Naive thymus-derived CD8-positive, alpha-beta T cell (primary cell): ENCODE results near the gene TNIP2. TPM values are rescaled to one million over a fixed set of nuclear protein-coding genes. Genes with fewer than 3 reads are reported as not detected.
"Not testable (repeated sequence)": the region's sequence is repeated elsewhere in the genome, so short reads cannot be mapped to it uniquely, and the experiment has no call there.

Experiments
- ATAC-seq, 2 donors: fragments of 150-1000 bp; cut with Tn5 transposase in 1 of 2; sonication (Bioruptor Pico), chemical (Tn5 transposase) in 1 of 2; 1 replicate in 1 of 2; 2 replicates in 1 of 2; pipeline ENCODE4 v1.10.0; 2021; ENCODE audit warnings: mild to moderate bottlenecking in 2 of 2, moderate library complexity in 2 of 2
- POLR2A ChIA-PET: fragments of 350-600 bp; sonication (Branson Sonifier 250); formaldehyde crosslinking; loops from one replicate; lab custom pipeline; 2021; ENCODE audit warnings: antibody characterized with exemption; lab: Charles Lee
- DNase-seq, 10 donors: peaks; one replicate each; pipeline versions ENCODE4 v3.0.0 to v3.0.0-alpha.2; 2020 to 2022
- H3K27ac Mint-ChIP-seq, 10 donors: one replicate each; pipeline ENCODE4 v1.8.0; 2020 to 2022; ENCODE audit warnings: mild to moderate bottlenecking in 10 of 10, mixed read lengths in 10 of 10, moderate library complexity in 4 of 10, inconsistent platforms in 1 of 10
- H3K27me3 Mint-ChIP-seq, 5 donors: one replicate each; pipeline ENCODE4 v1.8.0; 2021 to 2022; ENCODE audit warnings: mixed read lengths in 5 of 5
- H3K36me3 Mint-ChIP-seq, 3 donors: one replicate each; pipeline ENCODE4 v1.8.0; 2020 to 2022; ENCODE audit warnings: mixed read lengths in 3 of 3, mild to moderate bottlenecking in 2 of 3, inconsistent platforms in 1 of 3
- H3K4me1 Mint-ChIP-seq, 4 donors: one replicate each; pipeline ENCODE4 v1.8.0; 2021 to 2022; ENCODE audit warnings: mixed read lengths in 4 of 4
- H3K4me3 Mint-ChIP-seq, 10 donors: one replicate each; pipeline ENCODE4 v1.8.0; 2020 to 2022; ENCODE audit warnings: mild to moderate bottlenecking in 10 of 10, mixed read lengths in 10 of 10, moderate library complexity in 6 of 10, inconsistent platforms in 1 of 10
- H3K9me3 Mint-ChIP-seq, 9 donors: one replicate each; pipeline ENCODE4 v1.8.0; 2020 to 2022; ENCODE audit warnings: mixed read lengths in 9 of 9, mild to moderate bottlenecking in 3 of 9, inconsistent platforms in 1 of 9, moderate library complexity in 1 of 9
- polyA plus RNA-seq, 3 donors: library from polyadenylated mRNA; unstranded; fragments of 300-500 nt; fragmentation: Illumina TruSeq; gene quantifications; one replicate each; pipeline ENCODE4 v1.2.3, GENCODE V29; 2021
- total RNA-seq, 8 experiments: library from RNA in 2 of 8; stranded (reverse) in 2 of 8; gene quantifications; one replicate each; pipeline ENCODE4 v1.2.3 and lab custom pipeline; 2021 to 2026

TNIP2 gene
- total and polyA plus RNA-seq, 5 experiments from 2014 or later: 34.2 to 52.5 (median 48.1) TPM

GRCh38 chr4:2734612-2735011 is 21.5 kb downstream of the TNIP2 start:
- Mint-ChIP-seq H3K4me3 (no peak overlapping the region), H3K4me1 (peaks cover 0 to 10% (median 2%) of the 10 kb centered on the region in 4 donors), H3K27me3 (no peaks in the 10 kb centered on the region), H3K9me3 (peaks cover 0 to 25% (median 9%) of the 10 kb centered on the region in 9 donors), H3K27ac (peak overlapping the region in 5 of 10 donors; percentile 1 to 70 (median 16)), H3K36me3 (peaks cover 11 to 44% (median 28%) of the 10 kb centered on the region in 3 donors)
- ATAC-seq (no peak), DNase-seq (no peak)
- POLR2A ChIA-PET: interaction anchor here (0.6 kb wide), 1 partner anchor 114 kb away, joined by 4 read pairs; no protein-coding TSS in a partner anchor

GRCh38 chr4:2733844-2734574 is 22.1 kb downstream of the TNIP2 start:
- H3K27ac Mint-ChIP-seq: peak overlapping the region in 6 of 10 donors; percentile 14 to 70 (median 38)
- no peak overlapping the region for H3K4me3 Mint-ChIP-seq
- no peak for ATAC-seq

DNA sequence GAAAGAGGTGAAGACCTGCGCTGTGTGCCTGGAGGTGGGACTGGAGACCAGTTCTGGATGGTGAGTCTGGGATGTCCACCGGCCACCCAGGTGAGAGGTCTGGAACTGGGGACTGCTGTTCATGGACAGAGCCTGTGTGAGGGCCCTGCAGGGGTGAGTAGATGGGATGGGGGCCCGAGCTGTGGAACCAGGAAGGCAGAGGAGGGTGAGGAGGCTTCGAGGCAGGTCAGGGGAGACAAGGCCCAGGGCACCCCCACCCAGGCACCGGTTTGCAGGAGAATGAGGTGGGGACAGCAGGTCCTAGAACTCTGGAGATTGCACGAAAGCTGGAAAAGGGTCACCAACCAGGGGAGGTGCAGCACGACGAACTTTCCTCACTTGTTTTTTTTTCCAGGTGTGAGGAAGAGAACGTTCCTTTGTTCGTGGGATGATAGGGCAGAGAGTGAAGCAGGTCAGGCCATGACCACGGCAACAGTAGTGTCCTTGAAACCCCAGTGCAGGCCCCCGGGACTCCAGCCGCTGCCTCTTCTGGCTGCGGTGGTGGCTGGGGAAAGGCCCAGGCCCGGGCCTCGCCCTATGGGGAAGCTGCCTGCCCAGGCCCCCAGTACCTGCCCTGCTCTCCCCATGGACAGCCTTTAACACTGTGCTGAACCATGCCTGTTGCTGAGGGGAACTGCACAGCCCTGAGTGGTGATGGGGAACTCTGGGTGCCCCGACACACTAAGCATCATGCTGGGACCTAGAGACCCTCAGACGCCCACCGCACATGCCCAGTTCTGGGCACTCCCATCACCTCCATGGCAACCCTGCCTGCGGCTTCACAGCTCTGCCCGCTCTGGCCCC is 22.9 kb downstream of the TNIP2 start:
- H3K4me1 Mint-ChIP-seq: peaks cover 0 to 7% (median 2%) of the 10 kb centered on the region in 4 donors
- H3K36me3 Mint-ChIP-seq: peaks cover 11 to 49% (median 33%) of the 10 kb centered on the region in 3 donors
- H3K27me3 Mint-ChIP-seq: no peaks in the 10 kb centered on the region
- H3K27ac Mint-ChIP-seq: peak overlapping the region in 3 of 10 donors; percentile 47 to 58 (median 51)
- POLR2A ChIA-PET: interaction anchor here (0.6 kb wide), 1 partner anchor 16 kb away, joined by 4 read pairs; no protein-coding TSS in a partner anchor
- no peak for ATAC-seq
- peaks cover 0 to 25% (median 8%) of the 10 kb centered on the region in 9 donors for H3K9me3 Mint-ChIP-seq
- H3K4me3 Mint-ChIP-seq: no peak overlapping the region
- DNase-seq: no peak

More at GRCh38 chr4:2733844-2734574, 22.1 kb downstream of the TNIP2 start:
- Mint-ChIP-seq H3K36me3 (peaks cover 11 to 48% (median 33%) of the 10 kb centered on the region in 3 donors), H3K27me3 (no peaks in the 10 kb centered on the region), H3K4me1 (peaks cover 0 to 10% (median 2%) of the 10 kb centered on the region in 4 donors), H3K9me3 (peaks cover 0 to 25% (median 9%) of the 10 kb centered on the region in 9 donors)
- POLR2A ChIA-PET: interaction anchor here (0.5 kb wide), 1 partner anchor 9 kb away, joined by 6 read pairs; no protein-coding TSS in a partner anchor
- DNase-seq: no peak

DNA sequence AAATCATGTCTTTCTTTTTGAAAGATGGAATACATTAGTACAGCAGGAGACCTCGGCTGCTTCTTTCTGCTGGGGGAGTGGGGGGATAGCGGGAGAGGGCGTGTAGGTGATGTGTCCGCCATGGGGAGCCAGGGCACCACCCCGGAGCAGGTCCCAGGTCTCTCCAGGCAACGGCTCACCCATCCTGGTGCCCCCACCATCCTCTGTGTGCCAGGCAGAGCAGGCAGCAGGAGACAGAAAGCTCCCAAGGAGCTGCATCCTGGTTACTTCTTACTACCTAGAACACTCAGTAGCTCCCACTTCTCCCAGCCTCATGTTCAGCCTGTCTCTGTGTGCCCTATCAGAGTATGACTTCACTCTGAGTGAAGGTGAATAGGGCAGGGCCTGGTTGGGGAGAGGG is 23.6 kb downstream of the TNIP2 start:
- peak overlapping the region in 3 of 10 donors; percentile 47 to 74 (median 58) for H3K27ac Mint-ChIP-seq
- DNase-seq (no peak), ATAC-seq (no peak)
- peaks cover 0 to 6% (median 2%) of the 10 kb centered on the region in 4 donors for H3K4me1 Mint-ChIP-seq
- peaks cover 11 to 49% (median 33%) of the 10 kb centered on the region in 3 donors for H3K36me3 Mint-ChIP-seq
- no peaks in the 10 kb centered on the region for H3K27me3 Mint-ChIP-seq
- POLR2A ChIA-PET: interaction anchor here (0.6 kb wide), 1 partner anchor 15 kb away, joined by 4 read pairs; no protein-coding TSS in a partner anchor
- peaks cover 0 to 25% (median 8%) of the 10 kb centered on the region in 9 donors for H3K9me3 Mint-ChIP-seq
- no peak overlapping the region for H3K4me3 Mint-ChIP-seq

DNA sequence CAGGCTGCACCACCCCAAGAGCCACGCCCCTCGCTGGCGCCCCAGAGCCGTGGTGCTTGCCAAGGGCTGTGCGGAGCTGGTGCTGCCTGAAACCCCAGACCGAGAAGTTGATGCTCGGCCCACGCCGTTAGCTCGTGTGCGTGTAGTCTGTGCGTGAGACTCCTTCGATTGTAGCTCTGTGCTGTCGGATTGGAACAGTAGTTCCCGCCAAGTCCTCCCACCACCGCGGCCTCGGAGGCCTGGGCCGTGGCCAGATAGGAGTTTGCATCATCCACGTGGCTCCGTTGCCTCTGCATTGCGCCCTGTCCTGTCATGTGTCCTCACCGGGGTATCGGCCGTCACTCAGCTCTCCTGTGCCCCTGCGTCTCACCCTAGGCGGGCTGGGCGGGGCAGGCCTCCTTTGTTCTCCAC is 24.2 kb downstream of the TNIP2 start:
- H3K27ac Mint-ChIP-seq: peak overlapping the region in 4 of 10 donors; percentile 19 to 74 (median 48)
- H3K4me3 Mint-ChIP-seq: no peak overlapping the region
- H3K4me1 Mint-ChIP-seq: peaks cover 0 to 6% (median 2%) of the 10 kb centered on the region in 4 donors
- POLR2A ChIA-PET: interaction anchor here (0.6 kb wide), 1 partner anchor 131 kb away, joined by 3 read pairs; no protein-coding TSS in a partner anchor
- peaks cover 0 to 25% (median 8%) of the 10 kb centered on the region in 9 donors for H3K9me3 Mint-ChIP-seq
- ATAC-seq (no peak), DNase-seq (no peak)
- peaks cover 11 to 51% (median 33%) of the 10 kb centered on the region in 3 donors for H3K36me3 Mint-ChIP-seq
- no peaks in the 10 kb centered on the region for H3K27me3 Mint-ChIP-seq

DNA sequence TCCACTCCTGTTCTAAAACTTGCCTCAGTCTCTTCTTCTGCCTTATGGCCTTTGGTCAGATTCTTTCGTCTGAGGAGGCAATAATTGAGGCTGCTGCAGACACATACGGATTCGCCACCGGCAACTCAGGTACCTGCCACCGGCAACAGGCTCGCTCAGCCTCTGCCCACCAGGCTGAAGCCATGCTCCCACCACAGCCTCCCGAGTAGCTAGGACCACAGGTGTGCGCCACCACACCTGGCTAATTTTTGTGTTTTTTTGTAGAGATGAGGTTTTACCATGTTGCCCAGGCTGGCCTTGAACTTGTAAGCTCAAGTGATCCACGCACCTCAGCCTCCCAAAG is 26.6 kb downstream of the TNIP2 start:
- POLR2A ChIA-PET: no interaction called here
- Mint-ChIP-seq H3K4me1 (peaks cover 3 to 7% (median 5%) of the 10 kb centered on the region in 4 donors), H3K9me3 (peaks cover 0 to 3% (median 0%) of the 10 kb centered on the region in 9 donors), H3K4me3 (no peak overlapping the region), H3K27me3 (no peaks in the 10 kb centered on the region), H3K36me3 (peaks cover 2 to 49% (median 16%) of the 10 kb centered on the region in 3 donors), H3K27ac (peak overlapping the region in 2 of 10 donors; percentile 55 to 66)
- ATAC-seq (no peak), DNase-seq (no peak)

DNA sequence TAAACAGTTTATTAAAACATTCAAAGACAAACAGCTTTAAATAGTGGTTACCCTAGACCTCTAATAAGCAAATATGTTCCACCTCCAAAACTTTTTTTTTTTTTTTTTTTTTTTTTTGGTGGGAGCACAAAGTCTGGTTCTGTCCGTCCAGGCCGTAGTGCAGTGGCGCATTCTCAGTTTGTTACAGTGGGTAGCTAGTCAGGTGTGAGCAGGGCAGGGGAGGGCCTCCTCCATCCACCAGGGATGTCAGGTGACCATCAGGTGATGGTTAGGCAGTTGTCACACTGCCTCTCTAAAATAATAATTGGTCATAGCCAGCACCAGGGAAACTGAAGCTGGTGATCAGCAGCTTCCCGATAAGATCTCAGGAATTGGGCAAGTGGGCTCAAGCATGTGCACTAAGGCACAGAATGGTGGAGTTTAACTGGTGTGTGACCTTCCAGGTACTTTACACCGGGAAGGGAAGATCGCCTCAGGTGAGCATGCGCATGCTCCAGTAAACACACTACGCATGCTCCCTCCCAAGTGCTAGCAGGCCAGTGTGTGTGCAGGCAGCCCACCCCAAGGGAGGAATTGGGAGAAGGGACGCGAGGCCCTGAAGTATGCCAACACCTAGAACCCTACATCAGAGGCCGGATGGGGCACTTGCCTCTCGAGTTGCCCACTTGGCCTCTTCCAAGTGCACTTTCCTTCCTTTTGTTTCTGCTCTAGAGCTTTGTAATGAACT is 27.2 kb downstream of the TNIP2 start:
- ATAC-seq: no peak
- Mint-ChIP-seq H3K27ac (peak overlapping the region in 2 of 10 donors; percentile 55 to 66), H3K36me3 (peaks cover 0 to 46% (median 11%) of the 10 kb centered on the region in 3 donors), H3K27me3 (no peaks in the 10 kb centered on the region), H3K4me1 (peaks cover 8 to 11% (median 10%) of the 10 kb centered on the region in 4 donors), H3K9me3 (no peaks in the 10 kb centered on the region), H3K4me3 (no peak overlapping the region)
- no peak for DNase-seq
- POLR2A ChIA-PET: no interaction called here

- Mint-ChIP-seq H3K4me3 (no peak overlapping the region), H3K27me3 (no peaks in the 10 kb centered on the region), H3K9me3 (no peaks in the 10 kb centered on the region), H3K27ac (peak overlapping the region in 1 of 10 donors; percentile 18), H3K36me3 (peaks cover 0 to 44% (median 11%) of the 10 kb centered on the region in 3 donors), H3K4me1 (peaks cover 13 to 14% (median 13%) of the 10 kb centered on the region in 4 donors)
- ATAC-seq (no peak), DNase-seq (no peak)
- POLR2A ChIA-PET: interaction anchor here (0.7 kb wide), 1 partner anchor 27 kb away, joined by 5 read pairs; no protein-coding TSS in a partner anchor
Measured at GRCh38 chr4:2728221-2728620, 27.9 kb downstream of the TNIP2 start.

GRCh38 chr4:2726881-2727280 is 29.3 kb downstream of the TNIP2 start:
- POLR2A ChIA-PET: interaction anchor here (0.8 kb wide), 1 partner anchor 16 kb away, joined by 3 read pairs; no protein-coding TSS in a partner anchor
- not testable (repeated sequence) for ATAC-seq, H3K27me3 Mint-ChIP-seq, H3K4me3 Mint-ChIP-seq, DNase-seq, H3K9me3 Mint-ChIP-seq
- H3K27ac Mint-ChIP-seq: peak overlapping the region in 1 of 10 donors; percentile 47
- H3K36me3 Mint-ChIP-seq: peaks cover 0 to 36% (median 11%) of the 10 kb centered on the region in 3 donors
- H3K4me1 Mint-ChIP-seq: peaks cover 10 to 25% (median 18%) of the 10 kb centered on the region in 4 donors

- no peak for ATAC-seq
- no peak for DNase-seq
- peaks cover 10 to 25% (median 18%) of the 10 kb centered on the region in 4 donors for H3K4me1 Mint-ChIP-seq
- peak overlapping the region in 1 of 10 donors; percentile 23 for H3K27ac Mint-ChIP-seq
- no peaks in the 10 kb centered on the region for H3K27me3 Mint-ChIP-seq
- no peaks in the 10 kb centered on the region for H3K9me3 Mint-ChIP-seq
- H3K4me3 Mint-ChIP-seq: no peak overlapping the region
- POLR2A ChIA-PET: interaction anchor here (0.7 kb wide), 1 partner anchor 9 kb away, joined by 6 read pairs; no protein-coding TSS in a partner anchor
- H3K36me3 Mint-ChIP-seq: peaks cover 0 to 33% (median 9%) of the 10 kb centered on the region in 3 donors
Measured at GRCh38 chr4:2725380-2725779, 30.8 kb downstream of the TNIP2 start.

DNA sequence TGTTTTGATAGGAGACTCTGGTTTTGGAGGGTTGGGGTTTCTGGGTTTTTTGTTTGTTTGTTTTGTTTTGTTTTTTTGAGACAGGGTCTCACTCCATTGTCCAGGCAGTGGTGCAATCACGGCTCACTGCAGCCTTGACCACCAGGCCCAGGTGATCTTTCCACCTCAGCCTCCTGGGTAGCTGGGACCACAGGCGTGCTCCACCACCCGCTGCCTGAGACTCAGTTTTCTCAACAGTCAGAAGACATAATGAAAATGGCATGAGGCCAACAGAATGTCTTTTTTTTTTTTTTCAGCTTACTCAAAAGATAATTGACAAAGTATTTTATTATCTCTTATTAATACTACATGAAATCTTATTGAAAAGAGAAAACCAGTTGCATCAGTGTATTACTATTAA is 32.4 kb downstream of the TNIP2 start:
- no peak for ATAC-seq
- POLR2A ChIA-PET: interaction anchor here (0.5 to 1.0 kb wide), 3 partner anchors 9 to 303 kb away, joined by 3 to 4 read pairs (median 3); no protein-coding TSS in a partner anchor
- H3K27ac Mint-ChIP-seq: peak overlapping the region in 7 of 10 donors; percentile 23 to 89 (median 75)
- peaks cover 10 to 25% (median 18%) of the 10 kb centered on the region in 4 donors for H3K4me1 Mint-ChIP-seq
- no peaks in the 10 kb centered on the region for H3K27me3 Mint-ChIP-seq
- peak overlapping the region in 2 of 10 donors; percentile 20 to 34 for H3K4me3 Mint-ChIP-seq
- H3K36me3 Mint-ChIP-seq: peaks cover 0 to 36% (median 9%) of the 10 kb centered on the region in 3 donors
- H3K9me3 Mint-ChIP-seq: no peaks in the 10 kb centered on the region
- DNase-seq: no peak
